ENCODE data around the gene TRIM33.

The TRIM33 gene

DNA sequence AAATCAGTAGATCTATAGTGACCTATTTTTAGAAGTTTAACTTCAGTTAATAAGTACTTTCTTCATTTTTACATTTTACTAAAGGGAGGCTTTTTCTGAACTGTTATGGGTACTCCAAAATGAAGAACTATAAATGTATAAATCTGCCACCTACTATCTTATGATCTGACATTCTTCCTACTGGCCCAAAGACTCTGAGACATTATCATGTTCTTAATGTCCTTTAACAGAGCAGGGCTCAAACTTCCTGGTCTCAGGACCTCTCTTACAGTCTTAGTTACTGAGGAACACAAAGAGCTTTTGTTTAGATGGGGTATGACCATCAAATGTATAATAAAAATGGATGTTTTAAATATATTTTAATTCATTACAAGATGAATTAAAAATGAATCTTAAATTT lies 8.9 kb downstream of the TRIM33 start:
- TF ChIP-seq CTCF (IDR thresholded peaks at IDR 0.05; ENCODE audit: low read length) = no peak
- TF ChIP-seq EZH2phosphoT487 (IDR thresholded peaks at IDR 0.05; ENCODE audit: low read length) = no peak
- Histone ChIP-seq H3K4me1 (ENCODE audit: low read length) (no peaks in the 10 kb centered on the region), H3K9me3 (replicated peaks; ENCODE audit: insufficient read depth, low read length) (no peaks in the 10 kb centered on the region), H3K36me3 (replicated peaks; ENCODE audit: insufficient read depth, low read length) (no peaks in the 10 kb centered on the region), H3K4me2 (ENCODE audit: low read depth, low read length) (no peak overlapping the region), H2AFZ (ENCODE audit: low read length) (no peak overlapping the region), H3K27me3 (replicated peaks; ENCODE audit: insufficient read depth, low read length) (no peaks in the 10 kb centered on the region), H3K4me3 (ENCODE audit: low read length) (no peak overlapping the region), H3K79me2 (ENCODE audit: low read length) (peaks cover 80% of the 10 kb centered on the region), H3K9ac (ENCODE audit: low read length) (no peak overlapping the region), H3K27ac (ENCODE audit: low read length) (no peak overlapping the region), H4K20me1 (ENCODE audit: insufficient read depth, low read length) (no peaks in the 10 kb centered on the region), H3K9me2 (replicated peaks; ENCODE audit: insufficient read depth, low read length) (no peaks in the 10 kb centered on the region), H3F3A (ENCODE audit: insufficient read depth, low read length) (no peaks in the 10 kb centered on the region)
- no peak for DNase-seq

DNA sequence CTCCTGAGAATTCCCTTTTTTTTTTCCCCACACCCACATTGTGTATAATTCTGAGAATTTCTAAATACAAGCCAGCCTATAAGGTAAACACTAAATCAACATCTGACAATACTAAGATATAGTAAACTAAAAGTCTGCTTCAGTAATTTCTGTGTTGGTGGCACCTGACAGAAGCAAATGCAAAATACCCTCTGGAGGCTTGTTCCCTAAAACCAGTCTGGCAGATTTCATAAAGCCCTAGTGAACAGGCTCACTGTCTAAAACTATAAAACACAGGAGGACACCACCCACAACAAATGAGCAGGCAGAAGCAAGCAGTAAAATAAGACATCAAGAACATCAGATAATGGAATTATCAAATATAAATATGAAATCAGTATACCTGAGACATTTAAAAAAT lies 11.5 kb downstream of the TRIM33 start:
- Histone ChIP-seq H2AFZ (ENCODE audit: low read length) (no peak overlapping the region), H3K4me2 (ENCODE audit: low read depth, low read length) (no peak overlapping the region), H3K4me3 (ENCODE audit: low read length) (no peak overlapping the region), H3K27me3 (replicated peaks; ENCODE audit: insufficient read depth, low read length) (no peaks in the 10 kb centered on the region), H3F3A (ENCODE audit: insufficient read depth, low read length) (no peaks in the 10 kb centered on the region), H3K79me2 (ENCODE audit: low read length) (peaks cover 70% of the 10 kb centered on the region), H4K20me1 (ENCODE audit: insufficient read depth, low read length) (no peaks in the 10 kb centered on the region), H3K27ac (ENCODE audit: low read length) (no peak overlapping the region), H3K9ac (ENCODE audit: low read length) (no peak overlapping the region), H3K9me3 (replicated peaks; ENCODE audit: insufficient read depth, low read length) (no peaks in the 10 kb centered on the region), H3K36me3 (replicated peaks; ENCODE audit: insufficient read depth, low read length) (no peaks in the 10 kb centered on the region), H3K4me1 (ENCODE audit: low read length) (no peaks in the 10 kb centered on the region), H3K9me2 (replicated peaks; ENCODE audit: insufficient read depth, low read length) (no peaks in the 10 kb centered on the region)
- TF ChIP-seq CTCF (IDR thresholded peaks at IDR 0.05; ENCODE audit: low read length) (no peak), EZH2phosphoT487 (IDR thresholded peaks at IDR 0.05; ENCODE audit: low read length) (no peak), EZH2 (optimal IDR thresholded peaks at IDR 0.05; ENCODE audit: low read depth, low read length) (no peak)
- no peak for DNase-seq

GRCh38 chr1:114496089-114496488 lies 14.9 kb downstream of the TRIM33 start:
- Histone ChIP-seq H4K20me1 (ENCODE audit: insufficient read depth, low read length) (no peaks in the 10 kb centered on the region), H3K4me3 (ENCODE audit: low read length) (no peak overlapping the region), H3K36me3 (replicated peaks; ENCODE audit: insufficient read depth, low read length) (no peaks in the 10 kb centered on the region), H3K9ac (ENCODE audit: low read length) (no peak overlapping the region), H3K9me2 (replicated peaks; ENCODE audit: insufficient read depth, low read length) (no peaks in the 10 kb centered on the region), H3K9me3 (replicated peaks; ENCODE audit: insufficient read depth, low read length) (no peaks in the 10 kb centered on the region), H3K27ac (ENCODE audit: low read length) (no peak overlapping the region), H3K4me1 (ENCODE audit: low read length) (no peaks in the 10 kb centered on the region), H2AFZ (ENCODE audit: low read length) (no peak overlapping the region), H3K27me3 (replicated peaks; ENCODE audit: insufficient read depth, low read length) (no peaks in the 10 kb centered on the region), H3K79me2 (ENCODE audit: low read length) (peaks cover 62% of the 10 kb centered on the region), H3F3A (ENCODE audit: insufficient read depth, low read length) (no peaks in the 10 kb centered on the region), H3K4me2 (ENCODE audit: low read depth, low read length) (no peak overlapping the region)
- TF ChIP-seq EZH2 (optimal IDR thresholded peaks at IDR 0.05; ENCODE audit: low read depth, low read length) (no peak), CTCF (IDR thresholded peaks at IDR 0.05; ENCODE audit: low read length) (no peak), EZH2phosphoT487 (IDR thresholded peaks at IDR 0.05; ENCODE audit: low read length) (no peak)
- no peak for DNase-seq

Data from MM.1S (cell line).